Stimulated activated CD4-positive, alpha-beta T cell treated with anti-CD3 and anti-CD28 coated beads, Interleukin-4, amount 100 ng/mL, for 24 hours (primary cell): ENCODE data around the gene DLGAP1.
A peak's percentile ranks its signal among the peaks of the same experiment; 100 is the strongest.

Source experiments
- DNase-seq: peaks from one replicate; pipeline ENCODE4 v3.0.0-alpha.2; 2020

The DLGAP1 gene

DNA sequence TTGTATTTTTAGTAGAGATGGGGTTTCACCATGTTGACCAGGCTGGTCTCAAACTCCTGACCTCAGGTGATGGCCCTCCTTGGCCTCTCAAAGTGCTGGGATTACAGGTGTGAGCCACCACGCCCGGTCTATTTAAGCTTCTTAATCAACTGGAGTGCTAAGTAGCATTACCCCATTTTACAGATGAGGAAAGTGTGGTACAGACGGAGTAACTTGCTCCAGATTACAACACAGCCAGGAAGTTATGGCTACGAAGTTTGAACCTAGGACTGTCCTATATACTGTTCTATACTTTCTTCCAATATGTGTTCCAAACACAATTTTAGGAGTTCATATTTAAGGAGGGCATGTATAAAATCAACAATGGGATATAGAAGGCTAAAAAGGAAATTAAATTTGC lies 807.5 kb downstream of the DLGAP1 start:
- no peak for DNase-seq

DNA sequence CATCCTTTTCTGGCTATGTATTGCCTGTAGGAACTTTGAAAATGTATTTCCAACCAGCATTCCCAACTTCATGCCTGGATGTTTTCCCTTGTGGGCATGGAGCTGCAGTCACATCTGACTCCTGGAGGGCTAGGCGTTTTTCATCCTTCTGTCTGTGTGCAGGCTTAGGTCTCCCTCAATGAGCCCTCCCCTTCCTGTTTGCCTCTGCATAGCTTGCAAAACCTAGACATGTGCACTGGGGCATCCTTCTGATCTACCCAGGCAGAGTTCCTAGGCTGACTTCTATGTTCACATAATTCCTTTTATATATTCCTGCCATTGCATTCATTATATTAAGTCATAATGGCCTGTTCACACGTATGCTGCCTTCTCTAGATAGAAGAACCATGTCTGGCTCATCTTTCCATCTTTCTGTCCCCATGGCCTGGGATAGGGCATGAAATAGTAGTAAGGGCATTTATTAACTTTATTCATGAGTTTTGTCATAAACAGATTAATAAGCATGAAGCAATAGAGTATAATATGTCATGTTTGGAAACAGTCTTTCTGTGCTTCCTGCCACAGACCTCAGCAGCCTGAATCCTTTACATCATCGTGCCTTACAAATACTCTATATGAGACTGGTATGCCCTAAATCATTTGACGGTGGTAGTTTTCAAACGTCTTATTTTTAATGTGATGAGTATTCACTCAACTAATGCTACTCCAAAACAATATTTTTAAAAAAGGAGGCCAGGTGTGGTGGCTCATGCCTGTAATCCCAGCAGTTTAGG lies 809.5 kb downstream of the DLGAP1 start:
- no peak for DNase-seq

DNA sequence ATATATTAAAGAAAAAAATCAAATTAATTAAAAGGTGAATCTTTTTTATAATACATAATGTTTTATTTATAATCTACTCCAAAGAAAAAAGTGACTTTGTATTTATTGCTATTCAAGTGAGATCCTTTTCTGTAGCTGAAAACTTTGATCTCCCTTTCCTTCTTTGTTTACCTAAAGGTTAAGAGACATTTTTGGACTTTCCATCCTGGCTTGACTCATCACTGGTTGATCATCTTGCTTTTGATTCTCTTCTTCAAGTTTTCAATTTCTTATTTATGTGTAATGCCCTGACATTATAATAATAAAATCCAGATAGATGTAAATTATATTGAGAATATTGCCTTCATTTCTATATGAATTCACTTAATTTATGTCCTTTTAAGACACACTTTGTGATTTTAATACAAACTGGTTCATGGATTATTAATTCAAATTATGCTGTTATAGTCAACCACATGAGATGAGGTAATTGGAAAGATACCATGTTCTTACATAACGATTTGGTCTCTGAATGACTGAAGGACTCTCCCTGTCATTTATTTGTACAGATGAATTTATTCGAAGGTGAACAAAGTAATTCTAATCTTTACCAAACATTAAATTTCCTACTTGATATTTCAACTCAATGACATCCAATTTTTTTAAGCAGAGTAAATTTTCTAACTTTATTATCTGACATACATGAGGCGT lies 820.7 kb downstream of the DLGAP1 start:
- no peak for DNase-seq

DNA sequence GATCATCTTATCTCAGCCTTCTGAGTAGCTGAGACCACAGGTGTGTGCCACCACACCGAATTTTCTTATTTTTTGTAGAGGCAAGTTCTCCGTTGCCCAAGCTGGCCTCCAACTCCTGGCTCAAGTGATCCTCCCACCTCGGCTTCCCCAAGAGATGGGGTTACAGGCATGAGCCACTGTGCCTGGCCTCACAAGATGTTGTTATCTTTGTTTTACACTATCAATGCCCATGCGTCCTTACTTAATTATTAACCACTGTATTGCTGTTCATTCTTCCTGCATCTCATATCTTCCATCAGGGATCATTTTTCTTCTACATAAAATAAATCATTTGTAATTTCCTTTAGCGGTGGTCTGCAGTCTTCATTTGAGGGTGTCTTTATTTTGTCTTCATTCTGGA lies 823.2 kb downstream of the DLGAP1 start:
- no peak for DNase-seq

DNA sequence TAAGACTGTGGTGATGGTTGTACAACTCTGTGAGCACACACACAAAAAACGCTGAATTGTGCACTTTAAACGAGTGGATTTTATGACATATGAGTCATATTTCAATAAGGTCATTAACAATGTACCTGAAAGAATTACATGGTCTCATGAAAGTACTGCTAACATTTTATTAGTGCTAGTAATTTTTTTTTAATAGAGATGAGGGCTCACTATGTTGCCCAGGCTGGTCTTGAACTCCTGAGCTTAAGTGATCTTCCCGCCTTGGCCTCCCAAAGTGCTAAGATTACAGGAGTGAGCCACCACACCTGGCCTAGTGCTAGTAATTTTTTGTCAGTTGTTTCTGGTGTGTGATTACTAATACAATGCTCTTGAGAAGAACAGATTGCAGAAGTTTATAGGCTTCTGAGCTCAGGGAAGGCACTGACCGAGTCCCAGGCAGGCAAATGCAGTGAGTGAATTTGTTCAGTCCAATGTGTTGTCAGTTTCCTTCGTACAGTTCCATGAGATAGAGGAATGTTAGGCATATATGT lies 828.1 kb downstream of the DLGAP1 start:
- no peak for DNase-seq

DNA sequence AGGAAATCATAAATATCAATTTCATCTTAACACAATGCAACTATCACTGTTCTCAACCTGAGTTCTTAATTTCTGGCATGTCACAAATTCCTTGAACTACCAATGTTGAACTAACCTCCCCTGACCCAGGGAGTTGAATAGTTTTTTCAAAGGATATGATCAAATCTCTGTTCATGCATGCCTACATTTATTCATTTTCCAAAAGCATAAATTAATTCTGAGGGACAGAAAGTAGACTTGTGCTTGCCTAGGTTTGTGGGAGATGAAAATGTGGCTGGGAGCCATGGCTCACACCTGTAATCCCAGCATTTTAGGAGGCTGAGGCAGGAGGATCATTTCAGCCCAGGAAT lies 829.4 kb downstream of the DLGAP1 start:
- no peak for DNase-seq

DNA sequence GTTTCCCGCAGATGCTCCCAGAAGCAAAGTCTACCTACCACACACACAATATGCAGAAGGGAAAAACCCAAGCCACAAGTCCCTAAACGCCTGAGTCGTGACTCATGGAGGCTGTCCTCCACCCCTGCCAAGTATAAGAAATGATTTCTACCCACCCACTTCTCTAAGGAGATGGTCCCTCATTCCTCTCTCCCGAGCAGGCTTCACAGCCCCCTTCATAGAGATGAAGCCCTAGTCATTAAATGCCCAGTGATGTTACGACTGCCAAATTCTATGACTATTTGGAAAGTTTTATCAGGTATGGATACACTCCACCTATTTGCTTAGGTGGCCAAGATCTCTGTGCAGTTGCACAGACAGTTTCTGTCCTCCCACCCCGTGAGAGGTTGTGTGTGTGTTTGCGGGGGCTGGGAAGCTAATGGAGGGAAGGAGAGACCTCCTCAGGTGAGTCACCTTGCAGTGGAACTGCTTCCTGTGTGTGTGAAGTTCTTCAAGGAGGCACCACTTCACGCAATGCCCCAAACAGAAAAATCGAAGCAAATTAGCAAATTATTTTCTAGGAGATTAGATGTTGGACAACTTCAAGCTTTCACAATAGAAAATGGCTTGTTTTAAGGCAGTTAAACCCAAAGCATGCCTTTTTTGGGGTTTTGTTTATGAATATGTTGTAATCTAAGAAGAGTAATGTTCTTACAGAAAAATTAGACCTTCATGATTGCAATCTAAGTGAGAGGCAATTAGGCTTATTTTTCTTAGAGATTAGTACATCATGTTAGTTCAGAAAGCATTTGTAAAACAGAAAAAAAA lies 830.0 kb downstream of the DLGAP1 start:
- peak; percentile 78 for DNase-seq

DNA sequence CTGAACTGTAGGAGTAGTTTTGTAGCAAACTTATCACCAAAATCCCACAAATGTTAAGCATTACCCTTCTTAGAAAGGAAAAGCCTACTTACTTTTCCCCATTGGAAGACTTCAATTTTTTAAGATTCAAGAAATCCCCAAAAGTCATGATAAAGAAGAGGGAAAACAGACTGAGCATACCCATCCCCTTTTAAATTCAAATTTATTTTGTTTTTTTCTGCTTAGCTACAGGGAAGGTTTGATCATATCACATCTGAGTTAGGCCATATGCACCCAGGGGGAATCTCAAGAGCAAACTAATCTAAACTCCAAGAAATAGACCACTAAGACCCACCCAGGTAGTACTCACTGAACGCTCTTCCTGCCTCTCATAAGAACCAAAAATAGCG lies 830.6 kb downstream of the DLGAP1 start:
- DNase-seq = no peak

DNA sequence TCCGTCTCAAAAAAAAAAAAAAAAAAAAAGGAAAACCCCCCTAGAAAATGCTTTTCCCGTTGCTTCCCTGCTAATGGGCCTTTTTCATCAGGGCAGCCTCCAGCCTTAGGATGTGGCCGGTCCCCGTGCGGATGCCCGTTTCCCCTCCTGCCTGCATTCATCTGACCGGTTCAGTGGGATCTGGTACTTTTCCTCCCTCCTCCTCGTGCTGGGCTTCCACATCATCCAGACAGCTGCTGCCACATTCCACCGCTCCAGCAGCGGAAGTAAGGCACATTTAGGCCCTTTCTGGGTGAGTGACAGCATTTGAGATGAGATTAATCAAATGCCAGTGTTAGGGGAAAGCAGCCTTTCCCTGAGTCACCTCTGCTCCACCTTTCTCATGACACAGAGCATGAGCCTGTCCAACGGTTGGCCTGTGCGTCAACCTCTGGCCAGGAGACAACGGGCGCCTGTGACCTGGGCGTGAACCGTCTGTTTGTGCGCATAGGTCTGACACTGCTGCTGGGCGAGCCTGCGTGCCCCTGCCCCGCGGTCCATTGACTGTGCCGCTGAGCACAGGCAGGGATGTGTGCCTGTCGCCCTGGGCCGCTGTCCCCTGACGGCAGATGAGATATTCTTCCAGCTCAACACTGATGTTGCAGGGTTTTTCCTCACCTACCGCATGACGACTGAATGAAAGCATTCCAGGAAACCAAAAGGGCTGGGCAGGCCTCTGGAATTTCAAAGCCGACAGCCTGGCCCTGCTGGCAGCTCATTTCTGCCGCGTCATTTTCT lies 831.1 kb downstream of the DLGAP1 start:
- peak; percentile 26 for DNase-seq

DNA sequence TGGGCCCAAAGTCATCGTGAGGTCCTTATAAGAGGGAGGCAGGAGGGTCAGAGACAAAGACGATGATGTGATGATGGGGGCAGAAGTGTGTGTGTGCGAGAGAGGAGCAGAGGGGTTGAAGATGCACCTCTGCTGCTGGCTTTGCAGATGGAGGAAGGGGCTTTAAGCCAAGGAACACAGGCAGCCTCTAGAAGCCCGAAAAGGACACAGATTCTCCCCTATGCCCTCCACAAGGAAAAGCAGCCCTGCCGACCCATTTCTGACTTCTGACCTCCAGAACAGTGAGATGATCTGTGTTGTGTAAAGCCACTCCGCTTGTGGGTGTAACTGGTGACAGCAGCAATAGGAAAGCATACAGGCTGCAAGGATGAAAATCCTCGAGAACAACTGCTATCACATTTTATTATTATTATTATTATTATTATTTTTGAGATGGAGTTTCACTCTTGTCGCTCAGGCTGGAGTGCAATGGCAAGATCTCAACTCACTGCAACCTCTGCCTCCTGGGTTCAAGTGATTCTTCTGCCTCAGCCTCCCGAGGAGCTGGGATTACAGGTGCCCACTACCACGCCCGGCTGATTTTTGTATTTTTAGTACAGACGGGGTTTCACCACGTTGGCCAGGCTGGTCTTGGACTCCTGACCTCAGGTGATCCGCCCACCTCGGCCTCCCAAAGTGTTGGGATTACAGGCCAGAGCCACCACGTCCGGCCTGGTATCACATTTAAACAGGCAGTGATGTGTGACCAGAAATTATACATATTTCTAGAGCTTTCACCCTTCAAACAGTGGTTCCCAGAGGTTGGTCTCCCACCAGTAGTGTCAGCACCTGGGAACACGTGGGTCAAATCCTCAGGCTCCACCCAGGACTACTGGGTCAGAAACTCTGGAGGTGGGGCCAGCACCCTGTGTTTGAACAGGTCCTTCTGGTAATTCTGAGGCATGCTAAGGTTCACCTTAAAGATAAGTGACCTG lies 834.7 kb downstream of the DLGAP1 start:
- no peak for DNase-seq

DNA sequence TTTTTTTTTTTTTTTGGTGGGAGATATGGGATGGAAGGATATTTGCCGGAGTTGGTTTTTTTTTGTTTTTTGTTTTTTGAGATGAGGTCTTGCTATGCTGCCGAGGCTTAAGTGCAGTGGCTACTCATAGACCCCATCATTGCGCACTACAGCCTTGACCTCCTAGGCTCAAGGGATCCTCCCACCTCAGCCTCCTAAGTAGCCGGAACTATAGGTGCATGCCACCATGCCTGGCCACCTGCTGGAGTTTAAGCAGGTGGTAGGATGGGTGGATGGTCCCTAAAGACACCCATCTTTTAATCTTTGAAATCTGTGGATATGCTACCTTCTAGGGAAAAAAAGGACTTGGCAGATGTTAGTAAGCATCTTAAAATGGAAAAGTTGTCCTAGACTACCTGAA lies 835.4 kb downstream of the DLGAP1 start:
- DNase-seq = no peak

DNA sequence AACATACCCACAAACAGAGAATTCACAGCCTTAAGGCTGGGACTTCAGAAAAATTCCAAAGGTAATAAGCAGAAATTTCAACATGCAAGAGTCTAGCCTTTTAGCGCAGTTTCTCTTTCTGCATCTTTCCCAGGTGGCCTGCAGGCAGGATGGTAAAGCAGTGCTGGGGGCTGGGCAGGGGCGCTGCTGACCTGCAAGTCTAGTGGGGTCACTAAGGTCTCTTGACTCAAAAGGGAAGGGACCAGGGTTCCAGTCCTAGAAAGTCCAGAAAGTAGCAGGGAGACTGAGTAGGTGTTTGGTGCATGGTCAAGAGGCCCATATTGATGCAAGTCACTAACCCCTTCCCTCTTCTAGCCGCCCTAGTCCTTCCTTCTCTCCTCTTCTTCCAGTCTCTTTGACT lies 835.9 kb downstream of the DLGAP1 start:
- DNase-seq = no peak

DNA sequence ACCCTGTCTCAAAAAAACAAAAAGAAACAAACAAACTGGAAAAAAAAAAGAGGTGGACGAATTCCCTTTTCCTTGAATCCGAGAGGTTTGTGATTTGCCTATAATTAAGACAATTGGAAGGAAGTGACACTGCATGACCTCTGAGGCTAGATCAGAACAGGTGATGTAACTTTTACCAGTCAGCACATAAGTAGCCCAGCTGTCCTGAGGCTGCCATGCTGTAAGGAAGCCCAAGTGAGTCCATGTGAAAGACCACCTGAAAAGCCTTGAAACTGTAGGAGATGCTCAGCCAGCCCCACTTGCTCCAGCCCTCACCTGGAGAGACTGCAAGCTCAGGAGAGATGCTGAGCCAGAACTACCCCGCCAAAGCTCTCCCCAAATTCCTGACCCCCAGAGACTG lies 838.4 kb downstream of the DLGAP1 start:
- DNase-seq = no peak

DNA sequence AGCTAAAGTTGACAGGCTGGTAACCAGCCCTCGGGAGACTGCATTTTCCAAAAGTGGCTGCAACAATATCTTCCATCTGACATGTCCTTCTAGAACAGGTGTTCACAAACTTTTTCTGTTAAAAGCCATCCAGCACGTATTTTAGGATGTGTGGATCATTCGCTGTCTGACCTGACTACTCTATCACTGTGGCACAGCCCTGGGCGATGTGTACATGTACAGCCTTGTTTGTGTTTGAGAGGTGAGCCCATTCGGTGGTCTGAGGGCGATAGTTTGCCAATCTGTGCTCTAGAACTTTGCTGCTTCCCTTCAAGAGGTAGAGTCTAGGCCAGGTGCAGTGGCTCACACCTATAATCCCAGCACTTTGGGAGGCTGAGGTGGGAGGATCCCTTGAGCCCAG lies 839.0 kb downstream of the DLGAP1 start:
- no peak for DNase-seq

DNA sequence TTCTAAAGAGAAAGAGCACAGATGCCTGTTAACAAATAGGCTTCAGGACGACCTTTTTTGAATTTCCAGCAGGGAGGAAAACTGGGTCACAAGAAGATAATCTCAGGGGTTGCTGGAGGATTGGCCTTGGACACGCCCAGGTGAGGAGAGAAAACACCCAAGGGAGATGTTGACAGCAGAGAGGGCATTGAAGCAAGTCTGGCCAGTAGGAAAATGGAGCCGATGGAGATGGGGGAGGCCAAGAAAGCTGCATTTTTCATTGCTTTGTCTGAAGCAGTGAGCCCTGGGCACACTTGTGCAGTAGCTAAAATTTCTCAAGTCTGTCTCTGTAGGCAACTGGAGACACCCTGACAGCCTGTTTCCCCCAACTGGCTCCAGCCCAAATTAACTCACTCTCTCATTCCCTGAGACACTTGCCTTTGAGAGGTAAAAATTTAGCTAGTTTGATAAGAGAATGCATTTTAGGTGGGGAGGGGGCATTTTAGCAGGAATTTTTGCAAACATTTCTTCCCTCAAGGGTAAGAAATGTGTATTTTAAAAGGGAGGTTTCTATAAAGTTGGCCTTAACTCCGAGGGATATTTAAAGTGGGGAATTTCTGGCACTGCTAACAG lies 839.6 kb downstream of the DLGAP1 start:
- DNase-seq = no peak

DNA sequence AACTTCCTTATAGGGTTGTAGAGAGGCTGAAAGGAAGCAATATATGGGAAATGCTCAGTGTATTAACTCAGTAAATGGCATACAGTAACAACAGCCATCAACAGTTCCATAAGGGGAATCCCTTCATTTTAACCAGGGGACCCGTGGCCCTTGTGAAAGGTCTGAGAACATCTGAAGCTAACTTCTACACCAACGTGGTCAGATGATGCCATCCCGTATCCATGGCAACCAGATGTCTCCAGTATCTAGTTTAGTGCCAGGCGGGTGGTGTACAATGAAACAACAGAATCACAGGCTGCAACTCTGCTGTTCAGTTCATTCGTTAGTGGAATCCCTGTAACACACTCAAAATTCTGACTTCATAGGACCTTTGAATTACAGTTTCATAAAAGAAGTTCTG lies 842.8 kb downstream of the DLGAP1 start:
- no peak for DNase-seq

DNA sequence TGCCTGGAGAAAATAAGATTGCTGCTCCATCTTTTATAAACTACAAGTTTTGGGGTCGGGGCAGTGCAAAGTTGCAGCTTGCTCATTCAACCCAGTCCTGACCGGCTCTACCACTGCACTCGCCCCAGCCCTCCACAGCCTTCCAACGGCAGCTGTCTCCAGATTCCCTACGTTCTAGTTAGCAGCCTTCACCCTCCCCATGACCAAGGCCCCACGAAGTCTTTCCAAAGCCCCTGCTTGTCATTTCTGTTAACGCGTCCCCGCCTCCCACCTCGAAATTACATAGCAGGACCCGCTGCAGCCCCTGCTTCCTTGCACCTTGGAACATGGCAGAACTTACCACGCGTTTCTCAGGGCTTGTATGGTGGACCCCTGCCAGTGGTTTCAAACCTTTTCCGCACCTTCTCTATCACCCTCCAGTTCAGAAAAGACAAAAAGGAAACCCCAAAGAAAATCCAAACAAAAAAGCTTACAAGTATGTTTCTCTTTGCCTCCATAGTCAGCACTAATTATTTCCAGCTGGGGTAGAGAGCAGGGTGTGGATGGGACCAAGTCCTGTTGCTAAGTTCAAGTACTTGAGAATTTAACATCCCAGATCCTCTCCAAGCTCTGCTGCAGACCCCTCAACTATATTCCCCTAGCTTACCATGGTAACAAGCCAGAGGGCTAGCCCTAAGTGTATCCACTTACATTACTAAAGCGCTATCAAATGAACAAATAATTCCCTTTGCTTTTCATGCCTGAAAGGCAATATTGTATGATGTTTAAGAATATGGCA lies 843.6 kb downstream of the DLGAP1 start:
- no peak for DNase-seq

DNA sequence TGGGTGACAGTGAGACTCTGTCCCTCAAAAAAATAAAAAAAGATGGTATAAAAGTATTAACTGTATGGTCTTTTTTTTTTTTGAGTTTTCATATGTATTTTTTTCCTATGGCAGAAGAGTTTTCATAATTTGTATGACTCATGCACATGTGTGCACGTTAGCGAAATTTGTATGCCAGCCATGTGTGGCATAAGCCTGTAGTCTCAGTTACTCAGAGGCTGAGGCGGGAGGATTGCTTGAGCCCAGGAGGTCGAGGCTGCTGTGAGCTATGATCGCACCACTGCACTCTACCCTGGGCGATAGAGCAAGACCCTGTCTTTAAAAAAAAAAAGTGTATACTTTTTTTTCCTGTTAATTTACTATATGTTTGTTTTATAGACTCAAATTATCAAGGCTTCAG lies 844.3 kb downstream of the DLGAP1 start:
- peak; percentile 22 for DNase-seq

DNA sequence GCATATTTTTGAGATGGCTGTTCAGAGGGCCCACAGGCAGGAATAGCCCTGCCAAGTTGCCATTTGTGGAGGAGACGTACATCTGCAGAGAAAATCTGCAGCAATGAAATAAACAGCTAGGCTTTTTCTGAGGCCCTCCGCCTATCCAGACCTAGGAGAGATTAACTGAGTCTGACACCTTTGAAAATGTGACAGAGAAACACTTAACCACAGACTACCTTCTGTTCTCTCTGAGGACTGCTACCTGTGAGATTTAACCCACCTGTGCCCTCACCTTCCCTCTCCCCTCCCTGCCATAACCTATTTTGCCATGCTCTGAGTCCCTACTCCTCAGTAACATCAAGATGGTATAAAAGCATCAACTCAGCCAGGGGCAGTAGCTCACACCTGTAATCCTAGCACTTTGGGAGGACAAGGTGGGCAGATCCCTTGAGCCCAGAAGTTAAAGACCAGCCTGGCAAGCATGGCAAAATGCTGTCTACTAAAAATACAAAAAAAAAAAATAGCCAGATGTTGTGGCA lies 844.9 kb downstream of the DLGAP1 start:
- no peak for DNase-seq

DNA sequence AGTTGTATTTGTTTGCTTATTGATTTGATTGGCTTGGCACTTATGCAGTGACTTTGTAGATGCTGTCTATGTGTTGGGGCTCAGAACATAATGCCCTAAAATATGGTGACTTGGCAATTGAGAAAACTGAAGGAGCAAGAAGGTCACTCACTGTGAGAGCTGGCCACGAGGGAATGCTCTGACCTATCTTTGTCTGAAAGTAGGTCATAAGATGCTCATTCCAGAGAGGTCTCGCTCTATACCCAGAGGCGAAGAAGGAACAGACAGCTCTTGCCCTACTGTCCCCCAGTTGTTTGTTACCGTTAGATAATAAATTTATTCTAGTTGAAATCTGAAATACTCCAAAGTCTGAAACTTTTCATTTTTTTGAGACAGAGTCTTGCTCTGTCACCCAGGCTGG lies 846.6 kb downstream of the DLGAP1 start:
- DNase-seq = no peak
